HG03469 (cell line): ENCODE results near the gene TMEM190.

Source experiments
- ATAC-seq: cut with Tn5 transposase; IDR thresholded peaks from one replicate; pipeline ENCODE4 v1.9.1; 2021; ENCODE audit warnings: mild to moderate bottlenecking, moderate library complexity, moderate number of reproducible peaks; ENCODE audit not compliant: unreplicated experiment

TMEM190 gene

DNA sequence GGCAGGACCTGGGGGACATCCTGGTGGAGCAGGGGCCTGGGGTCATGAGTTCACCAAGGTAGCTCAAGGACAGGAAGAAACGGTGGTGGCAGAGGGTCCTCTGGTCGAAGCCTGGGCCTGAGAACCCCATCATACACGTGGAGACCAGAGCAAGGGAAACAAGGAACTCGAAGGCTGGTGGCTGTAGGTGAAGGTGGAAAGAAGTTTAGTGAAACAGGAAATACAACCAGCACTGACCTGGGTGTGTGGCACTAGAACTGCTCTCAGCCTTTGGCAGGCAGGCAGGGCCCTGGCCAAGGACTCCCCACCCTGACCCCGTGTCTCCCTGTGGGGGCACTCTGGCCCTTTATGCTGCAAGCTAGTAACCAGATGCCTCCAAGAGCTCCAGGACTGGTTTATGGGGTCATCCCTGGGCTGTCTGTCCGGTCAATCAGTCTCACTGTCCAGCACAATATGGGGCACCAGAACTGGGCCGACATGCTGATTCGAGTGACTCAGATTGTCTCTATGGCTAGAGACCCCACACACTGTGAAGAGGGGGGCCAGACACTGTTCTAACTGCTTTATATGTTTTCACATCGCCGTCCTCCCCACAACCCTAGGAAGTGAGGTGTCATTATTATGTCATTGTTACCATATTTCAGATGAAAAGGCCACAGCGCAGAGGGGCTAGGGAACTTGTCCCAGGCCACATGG is 25.9 kb upstream of the TMEM190 start:
- no peak for ATAC-seq

DNA sequence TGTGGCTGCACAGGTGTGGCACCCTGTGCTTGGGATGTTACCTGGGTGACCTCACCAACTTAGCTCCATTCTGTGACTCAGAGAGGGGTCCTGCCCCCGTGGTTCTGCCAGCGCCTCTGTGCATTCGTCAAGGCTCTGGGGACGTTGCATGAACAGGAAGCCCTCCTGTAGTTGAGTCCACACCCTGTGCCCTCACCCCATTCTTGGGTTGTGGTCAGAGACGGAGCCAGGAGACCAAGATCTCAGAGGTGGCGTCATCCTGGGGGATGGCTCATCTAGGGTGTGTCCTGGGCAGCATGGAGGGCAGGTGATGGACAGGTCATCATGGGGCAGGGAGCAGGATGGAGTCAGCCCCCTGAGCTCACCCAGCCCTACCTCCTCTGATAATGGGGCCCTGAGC is 24.6 kb upstream of the TMEM190 start:
- no peak for ATAC-seq

DNA sequence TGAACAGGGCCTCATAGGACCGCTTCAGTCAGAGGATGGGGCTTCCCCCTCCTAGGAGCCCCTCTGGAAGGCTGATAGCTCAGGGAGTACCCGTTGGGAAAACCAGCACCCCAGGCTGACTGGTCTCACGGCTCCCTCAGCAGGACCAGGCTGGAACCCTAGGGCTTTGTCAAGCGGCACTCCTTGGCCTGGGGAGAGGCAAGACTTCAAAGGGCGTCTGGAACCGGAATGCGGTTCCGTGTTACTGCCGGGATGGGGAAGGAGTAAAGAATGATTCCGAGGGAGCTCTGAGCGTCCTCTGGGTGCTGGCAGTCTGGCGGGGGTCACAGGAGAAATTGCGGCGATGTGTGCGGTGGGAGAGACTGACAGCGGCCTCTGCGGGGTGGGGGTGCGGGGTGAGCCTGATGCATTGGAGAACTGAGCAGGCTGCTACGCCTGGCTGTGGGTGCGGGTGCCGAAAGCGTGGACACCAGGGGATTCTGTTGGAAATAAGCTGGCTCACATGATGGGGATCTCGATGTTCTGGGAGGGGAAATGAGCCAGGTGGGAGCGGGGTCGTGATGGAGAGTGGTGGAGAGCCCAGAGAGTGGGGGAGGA is 24.0 kb upstream of the TMEM190 start:
- ATAC-seq: no peak

DNA sequence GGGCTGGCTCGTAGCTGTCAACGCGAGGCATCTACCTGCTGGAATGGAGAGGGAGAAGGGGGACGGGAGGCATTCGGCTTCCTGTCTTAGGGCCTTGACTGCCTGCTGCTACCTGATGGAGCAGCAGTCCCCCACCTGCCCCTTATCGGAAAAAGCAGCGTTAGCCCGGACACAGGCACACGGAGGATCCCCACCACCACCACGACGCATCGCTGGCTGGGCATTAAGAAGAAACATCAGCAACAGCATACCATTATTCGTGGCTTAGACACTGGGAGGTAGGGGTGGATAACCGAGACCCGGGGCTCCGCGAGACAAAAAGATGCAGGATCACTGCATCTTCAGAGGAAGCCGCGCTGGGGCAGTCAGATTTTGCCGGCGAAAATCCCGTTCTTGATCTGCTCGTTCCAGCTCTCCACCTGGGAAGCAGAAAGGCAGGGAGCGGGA is 23.2 kb upstream of the TMEM190 start:
- ATAC-seq: no peak

DNA sequence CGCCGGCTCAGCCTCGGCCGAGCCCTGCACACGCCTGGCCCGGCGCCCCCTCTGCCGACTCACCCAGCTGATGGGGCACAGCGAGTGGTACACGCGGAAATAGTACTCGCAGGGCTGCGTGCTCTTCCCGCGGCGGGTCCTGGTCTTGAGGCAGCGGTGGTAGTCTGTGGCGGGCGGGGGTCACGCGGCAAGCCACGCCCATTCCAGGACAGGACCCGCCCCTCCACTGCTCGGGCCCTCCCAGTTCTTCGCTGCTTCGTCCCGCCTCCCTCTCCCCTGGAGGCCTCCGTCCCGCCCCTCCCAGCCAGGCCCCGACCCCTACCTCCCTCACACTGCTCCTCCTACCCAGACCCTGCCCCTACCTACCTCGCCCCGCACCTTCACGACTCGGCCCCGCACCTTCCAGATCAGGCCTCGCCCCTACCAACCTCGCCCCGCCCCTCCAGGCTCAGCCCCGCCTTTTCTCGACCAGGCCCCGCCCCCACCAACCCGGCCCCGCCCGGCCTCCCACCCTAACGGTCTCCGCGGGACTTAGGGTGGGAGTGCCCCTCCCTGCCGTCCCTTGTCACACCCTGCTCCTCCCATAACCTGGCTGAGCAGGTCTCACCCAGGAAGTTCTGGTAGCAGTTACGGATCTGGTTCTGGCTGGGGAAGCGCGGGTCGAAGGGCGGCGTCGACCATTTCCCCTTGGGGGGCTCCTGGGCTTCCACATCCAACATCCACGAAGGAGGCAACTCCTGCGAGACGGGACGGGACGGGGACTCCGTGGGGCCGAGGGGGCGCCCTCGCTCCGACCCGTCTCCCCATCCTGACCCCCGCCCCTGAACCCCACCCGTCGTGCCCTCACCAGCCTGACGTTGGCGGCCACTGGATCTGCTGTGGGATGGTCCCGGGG is 22.6 kb upstream of the TMEM190 start:
- ATAC-seq: no peak

DNA sequence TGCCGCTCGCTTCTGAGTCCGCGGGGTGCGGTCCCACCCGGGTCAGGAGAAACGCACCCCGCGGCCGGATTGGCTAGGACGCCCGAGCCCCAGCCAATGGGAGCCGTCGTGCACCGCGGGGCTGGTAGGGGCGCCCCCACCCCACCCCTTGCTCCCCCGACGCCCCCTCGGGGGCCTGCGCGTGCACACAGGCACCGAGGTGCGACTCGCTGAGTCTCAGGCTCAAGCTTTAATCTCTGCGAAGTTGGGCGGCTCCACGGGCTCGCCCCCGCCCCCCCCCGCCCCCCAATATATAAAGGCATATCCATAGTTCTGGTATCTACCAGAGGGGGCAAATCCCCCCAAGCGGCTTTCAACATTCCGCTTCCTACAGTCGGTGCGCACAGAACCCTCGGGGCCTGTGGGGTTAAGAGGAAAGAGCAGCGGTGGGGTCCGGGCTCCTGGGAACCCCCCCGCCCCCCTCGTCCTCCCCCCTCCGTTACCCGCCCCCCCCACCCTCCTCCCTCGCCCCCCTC is 21.9 kb upstream of the TMEM190 start, which contains the start of gene COX6B2:
COX6B2 (minus strand) TSS at position 22 of the 515 bp plus-strand sequence. CDS start 198 bp downstream, outside the sequence.
- no peak for ATAC-seq

DNA sequence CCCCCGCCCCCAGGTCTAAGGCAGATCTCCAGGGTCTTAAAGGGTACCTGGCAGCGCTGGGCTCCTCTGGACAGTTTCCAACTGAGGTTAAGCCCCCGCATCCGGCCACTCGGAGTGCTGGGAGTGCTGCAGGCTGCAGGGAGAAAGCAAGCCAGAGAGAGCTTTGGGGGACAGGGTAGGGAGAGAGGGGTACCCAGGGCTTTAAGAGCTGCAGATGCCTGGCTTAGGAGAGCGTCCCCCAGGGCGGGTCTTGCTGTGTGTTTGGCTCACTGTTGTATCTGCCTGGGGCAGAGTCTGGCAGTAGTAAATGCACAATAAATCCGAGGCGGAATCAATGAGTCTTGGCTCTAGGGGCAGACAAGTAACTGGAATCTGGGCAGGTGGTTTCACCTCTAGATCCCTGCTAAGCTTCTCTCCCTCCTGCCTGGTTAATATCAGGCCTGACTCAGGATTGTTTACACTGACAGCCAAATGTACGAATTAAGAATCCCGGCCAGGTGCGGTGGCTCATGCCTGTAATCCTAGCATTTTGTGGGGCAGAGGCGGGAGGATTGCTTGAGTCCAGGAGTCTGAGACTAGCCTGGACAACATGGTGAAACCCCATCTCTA is 21.3 kb upstream of the TMEM190 start:
- no peak for ATAC-seq

DNA sequence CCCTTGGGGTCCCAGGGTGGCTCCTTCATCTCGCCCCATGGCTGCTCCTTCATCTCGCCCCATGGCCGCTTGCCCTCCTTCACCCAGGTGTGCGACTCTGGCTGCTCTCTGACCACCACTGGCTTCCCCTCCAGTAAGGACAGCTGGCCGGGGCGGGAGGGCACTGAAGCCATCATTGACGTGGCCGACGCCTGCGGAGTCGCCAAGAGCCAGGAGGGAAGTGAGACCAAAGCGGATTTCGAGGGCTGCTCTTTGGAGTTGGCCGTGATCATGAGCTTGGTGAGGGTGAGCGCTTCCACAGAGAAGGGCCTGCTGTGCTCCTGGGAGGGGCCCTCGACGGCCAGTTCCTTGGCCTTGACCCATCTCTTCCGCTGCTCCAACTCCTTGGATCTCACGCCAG is 18.1 kb upstream of the TMEM190 start:
- no peak for ATAC-seq

DNA sequence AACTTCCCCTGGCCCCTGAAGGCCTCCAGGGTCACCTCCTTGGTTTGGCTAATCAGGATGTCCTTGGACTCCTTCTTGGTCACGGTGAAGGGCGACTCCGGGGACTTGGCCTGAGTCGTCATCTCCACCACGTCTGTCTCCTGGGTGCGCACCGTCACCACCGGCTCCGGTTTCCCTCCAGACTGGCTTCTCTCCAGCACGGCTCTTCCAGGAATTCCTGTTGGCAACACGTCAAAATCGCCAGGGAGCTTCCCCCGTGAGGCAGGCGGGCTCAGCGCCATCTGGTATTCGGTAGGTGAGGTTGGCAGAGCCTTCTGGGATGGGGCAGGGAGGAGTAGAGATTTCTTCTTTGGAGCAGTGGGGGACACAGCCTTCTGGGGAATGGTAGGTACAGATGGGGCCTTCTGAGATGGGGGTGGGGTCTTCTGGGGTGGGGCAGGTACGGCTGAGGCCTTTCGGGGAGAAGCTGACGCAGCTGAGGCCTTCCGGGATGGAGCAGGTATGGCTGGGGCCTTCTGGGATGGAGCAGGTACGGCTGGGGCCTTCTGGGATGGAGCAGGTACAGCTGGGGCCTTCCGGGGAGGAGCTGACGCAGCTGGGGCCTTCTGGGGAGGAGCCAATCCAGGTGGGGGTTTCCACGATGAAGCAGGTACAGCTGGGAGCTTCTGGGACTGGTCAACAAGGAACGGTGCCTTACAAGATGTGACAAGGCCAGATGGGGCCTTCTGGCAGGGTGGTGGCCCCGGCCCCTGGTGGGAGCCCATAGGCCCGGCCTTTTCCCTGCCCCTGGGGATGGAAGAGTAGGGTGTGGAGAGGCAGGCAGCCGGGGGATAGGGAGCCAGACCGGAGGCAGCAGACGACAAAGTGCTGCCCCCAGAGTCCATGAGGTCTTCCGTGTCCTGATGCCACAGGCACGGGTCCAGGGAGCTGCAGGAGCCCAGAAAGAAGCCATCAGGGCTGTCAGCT is 17.4 kb upstream of the TMEM190 start:
- ATAC-seq: no peak

DNA sequence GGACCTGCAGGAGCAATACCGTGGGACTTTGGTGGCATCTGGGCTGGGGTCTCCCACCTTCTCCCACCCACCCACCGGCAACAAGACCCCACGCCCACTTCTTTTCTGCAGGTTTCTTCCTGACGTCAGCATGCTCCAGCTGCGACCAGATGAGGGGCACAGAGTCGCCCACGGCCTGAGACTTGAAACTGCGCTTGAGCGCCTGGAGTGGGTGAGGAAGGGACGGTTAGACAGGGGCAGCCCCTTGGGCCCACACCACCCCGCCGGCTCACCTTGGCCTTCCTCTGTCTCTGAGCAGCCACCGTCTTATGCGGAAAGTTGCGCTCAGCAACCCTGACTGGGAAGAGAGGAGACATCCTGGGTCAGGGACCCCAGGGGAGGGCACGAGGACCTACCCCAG is 15.7 kb upstream of the TMEM190 start:
- ATAC-seq: no peak

DNA sequence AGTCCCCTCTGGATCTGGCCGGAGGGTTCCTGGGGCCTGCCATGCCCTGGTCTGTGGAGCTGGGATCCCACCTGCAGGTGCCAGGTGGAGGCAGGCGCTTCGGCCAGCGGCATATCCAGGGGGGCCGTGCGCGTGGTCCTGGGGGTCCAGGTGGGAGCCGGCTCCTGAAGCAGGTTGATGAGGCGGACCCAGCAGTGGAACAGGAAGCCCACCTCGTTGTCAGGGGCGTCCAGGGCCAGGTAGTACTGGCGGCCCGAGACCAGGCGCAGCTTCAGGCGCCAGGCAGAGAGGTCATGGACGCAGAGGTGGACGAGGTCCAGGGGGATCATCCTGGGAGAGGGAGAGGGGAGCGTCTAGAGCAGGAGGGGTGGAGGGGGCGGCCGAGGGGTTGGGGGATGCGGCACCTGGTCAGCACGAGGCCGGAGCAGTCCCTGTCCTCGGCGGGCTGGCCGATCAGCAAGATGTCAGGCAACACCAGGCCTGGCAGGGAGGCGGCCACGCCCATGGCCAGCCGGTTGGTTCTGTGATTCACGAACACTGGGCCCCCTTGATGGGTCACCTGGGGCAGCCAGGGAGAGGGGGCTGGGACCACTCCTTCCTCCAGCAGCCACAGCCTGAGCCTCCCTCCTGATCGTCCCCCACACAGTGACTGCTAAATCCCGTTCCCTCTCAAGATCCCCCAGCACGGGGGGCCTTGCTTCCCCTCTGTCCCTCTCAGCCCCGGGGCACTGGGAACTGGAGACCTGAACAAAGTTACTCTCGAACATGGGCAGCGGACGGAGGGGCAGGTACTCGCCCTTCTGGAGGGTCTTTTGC is 14.2 kb upstream of the TMEM190 start:
- ATAC-seq: no peak

DNA sequence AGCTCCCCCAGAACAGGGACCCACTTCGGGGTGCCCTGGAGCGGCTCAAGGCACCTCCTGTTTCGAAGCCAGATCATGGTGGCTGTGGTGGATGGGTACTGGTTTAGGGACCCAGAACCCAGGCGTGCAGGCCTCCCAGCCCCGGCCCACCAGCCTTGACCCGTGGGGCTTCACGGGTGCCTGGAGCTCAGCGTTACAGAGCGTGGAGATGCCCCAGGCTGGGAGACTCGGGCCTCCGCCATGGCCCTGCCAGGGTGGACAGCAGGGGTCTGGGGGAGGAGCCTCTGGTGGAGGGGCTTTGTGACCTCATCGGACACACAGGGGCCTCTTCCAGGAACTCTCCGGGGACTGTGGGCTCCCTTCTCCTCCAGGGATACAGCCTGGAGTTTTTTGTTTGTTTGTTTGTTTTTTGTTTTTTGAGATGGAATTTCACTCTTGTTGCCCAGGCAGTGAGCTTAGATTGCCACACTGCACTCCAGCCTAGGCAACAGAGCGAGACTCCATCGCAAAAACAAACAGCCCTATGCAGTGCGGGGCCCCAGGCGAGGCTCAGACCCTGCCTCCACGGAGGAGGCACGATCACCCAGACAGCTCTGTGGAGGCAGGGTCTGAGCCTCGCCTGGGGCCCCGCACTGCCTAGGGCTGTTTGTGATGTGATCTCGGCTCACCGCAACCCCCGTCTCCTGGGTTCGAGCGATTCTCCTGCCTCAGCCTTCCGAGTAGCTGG is 13.5 kb upstream of the TMEM190 start, which contains the start of gene GARIN5B:
GARIN5B (minus strand) TSS at position 271 of the 727 bp plus-strand sequence; CDS start at position 77, 194 bp downstream.
- no peak for ATAC-seq

DNA sequence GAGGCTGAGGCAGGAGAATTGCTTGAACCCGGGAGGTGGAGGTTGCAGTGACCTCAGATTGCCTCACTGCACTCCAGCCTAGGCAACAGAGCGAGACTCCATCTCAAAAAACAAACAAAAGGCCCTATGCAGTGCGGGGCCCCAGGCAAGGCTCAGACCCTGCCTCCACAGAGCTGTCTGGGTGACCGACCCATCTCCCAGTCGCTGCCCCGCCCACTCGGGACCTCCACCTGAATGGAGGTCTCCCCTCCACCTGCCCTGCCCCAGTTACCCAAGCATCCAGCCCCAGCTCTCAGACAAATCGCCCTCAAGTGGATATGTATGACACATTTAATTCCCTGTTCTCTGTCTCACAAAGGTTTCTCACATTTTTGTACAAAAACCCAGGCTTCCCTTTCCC is 11.4 kb upstream of the TMEM190 start:
- ATAC-seq: no peak

DNA sequence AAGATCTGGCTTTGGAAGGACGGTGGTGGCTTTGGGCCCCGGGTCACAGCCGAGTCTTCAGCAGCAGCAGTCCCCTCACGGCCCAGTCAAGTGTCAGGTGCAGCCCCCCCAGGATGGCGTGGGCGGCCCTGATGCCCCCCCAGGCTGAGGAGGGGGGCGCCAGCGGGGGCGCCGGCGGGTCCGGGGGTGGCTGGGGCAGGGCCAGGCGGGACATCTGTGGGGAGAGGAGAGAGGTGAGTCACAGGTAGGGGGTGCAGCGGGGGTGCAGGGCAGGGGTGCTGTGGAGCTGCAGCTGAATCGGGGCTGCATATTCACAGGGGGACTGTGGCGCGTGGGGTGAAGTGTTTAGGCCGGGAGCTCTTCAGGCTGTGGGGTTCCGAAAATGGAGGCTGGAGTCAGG is 10.7 kb upstream of the TMEM190 start:
- no peak for ATAC-seq

DNA sequence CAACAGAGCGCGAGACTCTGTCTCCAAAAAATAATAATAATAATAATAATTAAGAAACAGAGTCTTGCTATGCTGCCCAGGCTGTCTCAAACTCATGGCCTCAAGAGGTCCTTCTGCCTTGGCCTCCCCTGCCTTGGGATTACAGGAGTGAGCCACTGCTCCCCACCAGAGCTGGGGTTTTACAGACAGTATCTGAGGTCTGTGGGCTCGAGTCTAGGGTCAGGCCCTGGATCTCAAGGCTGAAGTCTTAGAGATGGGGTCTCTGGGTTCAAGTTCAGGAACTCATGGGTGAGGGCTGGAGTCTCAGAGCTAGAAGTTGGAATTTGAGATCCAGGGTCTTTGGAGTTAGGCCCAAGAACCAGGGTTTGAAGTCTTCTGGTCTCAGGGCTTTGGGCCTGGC is 9.8 kb upstream of the TMEM190 start:
- no peak for ATAC-seq

DNA sequence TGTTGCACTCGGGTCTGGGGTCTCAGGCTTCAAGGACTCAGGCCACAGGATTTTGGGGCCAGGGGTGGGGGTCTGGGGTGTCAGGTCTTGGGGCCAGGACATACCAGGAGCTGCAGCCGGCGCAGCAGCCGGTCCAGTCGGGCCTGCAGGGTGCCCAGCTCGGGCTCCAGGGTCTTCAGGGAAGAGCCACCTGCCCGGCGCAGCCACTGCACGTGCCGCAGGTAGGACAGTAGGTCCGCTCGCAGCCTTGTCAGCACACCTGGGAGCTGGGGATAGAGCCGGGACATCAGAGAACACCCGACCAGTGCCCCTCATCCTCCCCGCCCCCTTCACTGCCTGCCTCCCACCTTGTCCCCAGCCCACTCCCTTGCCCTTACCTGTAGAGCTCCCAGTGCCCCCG is 8.5 kb upstream of the TMEM190 start:
- no peak for ATAC-seq

DNA sequence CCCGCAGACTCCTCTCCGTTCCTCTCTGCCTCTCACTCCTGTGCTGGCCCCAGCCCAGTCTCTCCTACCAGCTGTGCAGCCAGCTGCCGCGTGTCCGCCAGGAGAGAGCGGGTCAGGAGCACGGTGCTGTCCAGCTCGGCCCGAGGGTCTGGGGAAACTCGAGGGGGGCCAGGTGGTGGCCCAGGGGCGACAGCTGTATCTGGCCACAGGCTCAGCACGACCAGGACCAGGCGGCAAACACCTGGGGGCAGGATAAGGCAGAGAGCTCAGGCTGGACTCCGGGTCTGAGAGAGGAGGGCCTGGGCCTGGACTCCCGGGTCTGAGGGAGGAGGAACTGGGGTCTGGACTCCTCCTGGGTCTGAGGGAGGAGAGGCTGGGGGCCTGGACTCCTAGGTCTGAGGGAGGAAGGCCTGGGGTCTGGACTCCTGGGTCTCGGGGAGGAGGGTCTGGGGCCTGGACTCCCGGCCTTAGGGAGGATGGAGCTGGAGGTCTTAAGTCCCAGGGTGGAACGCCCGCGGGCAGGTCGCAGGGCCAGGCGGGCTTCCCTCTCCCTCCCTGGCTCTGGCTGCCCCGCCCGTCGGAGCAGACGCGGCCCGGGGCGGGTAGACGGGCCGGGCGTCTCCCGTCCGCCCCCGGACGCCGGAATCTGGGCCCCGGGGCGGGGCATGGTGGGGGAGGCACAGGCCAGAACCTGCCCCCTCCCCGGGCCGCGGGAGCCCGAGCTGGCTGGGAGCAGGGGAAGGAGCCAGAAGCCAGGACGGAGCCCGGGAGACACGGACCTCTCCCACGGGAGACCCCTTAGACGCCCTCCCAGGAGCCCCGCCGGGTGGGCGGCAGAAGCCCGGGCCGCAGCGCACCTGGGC is 7.7 kb upstream of the TMEM190 start:
- ATAC-seq: no peak
